ENCODE results near the gene PDE7B. TPM values are rescaled to one million over a fixed set of nuclear protein-coding genes. Genes with fewer than 3 reads are reported as not detected.

The PDE7B gene
- total RNA-seq, 3 donors from 2014 or later (not counting 1 experiment from before 2014, with no cell fraction given) = 0.14 to 0.18 TPM; not detected in 1

DNA sequence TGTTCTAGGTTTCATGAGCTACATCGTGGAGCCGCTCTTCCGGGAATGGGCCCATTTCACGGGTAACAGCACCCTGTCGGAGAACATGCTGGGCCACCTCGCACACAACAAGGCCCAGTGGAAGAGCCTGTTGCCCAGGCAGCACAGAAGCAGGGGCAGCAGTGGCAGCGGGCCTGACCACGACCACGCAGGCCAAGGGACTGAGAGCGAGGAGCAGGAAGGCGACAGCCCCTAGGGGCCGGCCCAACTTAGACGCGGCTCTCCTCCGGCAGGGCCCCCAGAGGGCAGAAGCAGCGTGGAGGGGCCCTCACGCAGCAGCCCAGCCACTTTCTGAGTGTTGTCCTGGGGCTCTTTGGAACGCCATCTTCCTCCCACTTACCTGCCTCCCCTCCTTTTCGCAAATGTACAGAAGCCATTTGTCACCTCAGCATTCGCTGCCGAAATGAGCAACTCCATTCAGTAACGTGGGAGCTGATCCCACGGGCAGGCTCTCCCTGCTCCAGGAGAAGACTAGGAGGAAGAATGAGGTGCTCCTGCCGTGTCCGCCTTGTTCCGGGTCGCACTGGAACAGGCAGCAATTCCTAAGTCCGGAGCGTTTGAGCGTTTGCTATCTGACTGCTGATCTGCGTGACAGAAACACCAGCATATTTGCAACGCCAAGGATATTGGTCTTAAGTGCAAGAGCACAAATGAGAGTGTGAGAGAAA is 340.3 kb downstream of the PDE7B start:
- Mint-ChIP-seq H3K4me1 (no peaks in the 10 kb centered on the region), H3K27ac (no peak overlapping the region), H3K9me3 (no peaks in the 10 kb centered on the region), H3K36me3 (no peaks in the 10 kb centered on the region), H3K27me3 (ENCODE audit: low read depth in 2 of 2) (peaks cover 0 to 8% of the 10 kb centered on the region in 2 donors), H3K4me3 (no peak overlapping the region)
- Histone ChIP-seq H3K4me3 (ENCODE audit: low read length) (no peak overlapping the region), H3K27me3 (ENCODE audit: control insufficient read depth, insufficient read depth, low read length) (no peaks in the 10 kb centered on the region), H3K36me3 (ENCODE audit: control insufficient read depth, insufficient read depth, low read length) (no peaks in the 10 kb centered on the region), H3K9me3 (ENCODE audit: control insufficient read depth, insufficient read depth, low read length) (no peaks in the 10 kb centered on the region), H3K27ac (ENCODE audit: low read length) (no peak overlapping the region), H3K4me1 (ENCODE audit: control insufficient read depth, insufficient read depth, low read length) (no peaks in the 10 kb centered on the region)
- intact Hi-C loops (cut with micrococcal nuclease) = no loop called here
- TF ChIP-seq, protein P1, sequence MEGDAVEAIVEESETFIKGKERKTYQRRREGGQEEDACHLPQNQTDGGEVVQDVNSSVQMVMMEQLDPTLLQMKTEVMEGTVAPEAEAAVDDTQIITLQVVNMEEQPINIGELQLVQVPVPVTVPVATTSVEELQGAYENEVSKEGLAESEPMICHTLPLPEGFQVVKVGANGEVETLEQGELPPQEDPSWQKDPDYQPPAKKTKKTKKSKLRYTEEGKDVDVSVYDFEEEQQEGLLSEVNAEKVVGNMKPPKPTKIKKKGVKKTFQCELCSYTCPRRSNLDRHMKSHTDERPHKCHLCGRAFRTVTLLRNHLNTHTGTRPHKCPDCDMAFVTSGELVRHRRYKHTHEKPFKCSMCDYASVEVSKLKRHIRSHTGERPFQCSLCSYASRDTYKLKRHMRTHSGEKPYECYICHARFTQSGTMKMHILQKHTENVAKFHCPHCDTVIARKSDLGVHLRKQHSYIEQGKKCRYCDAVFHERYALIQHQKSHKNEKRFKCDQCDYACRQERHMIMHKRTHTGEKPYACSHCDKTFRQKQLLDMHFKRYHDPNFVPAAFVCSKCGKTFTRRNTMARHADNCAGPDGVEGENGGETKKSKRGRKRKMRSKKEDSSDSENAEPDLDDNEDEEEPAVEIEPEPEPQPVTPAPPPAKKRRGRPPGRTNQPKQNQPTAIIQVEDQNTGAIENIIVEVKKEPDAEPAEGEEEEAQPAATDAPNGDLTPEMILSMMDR (IDR thresholded peaks at IDR 0.05) = no peak
- WGBS (ENCODE audit: insufficient coverage) = 93% methylated on average over 32 of the region's 32 CpGs
- ATAC-seq = no peak
- DNase-seq = no peak

DNA sequence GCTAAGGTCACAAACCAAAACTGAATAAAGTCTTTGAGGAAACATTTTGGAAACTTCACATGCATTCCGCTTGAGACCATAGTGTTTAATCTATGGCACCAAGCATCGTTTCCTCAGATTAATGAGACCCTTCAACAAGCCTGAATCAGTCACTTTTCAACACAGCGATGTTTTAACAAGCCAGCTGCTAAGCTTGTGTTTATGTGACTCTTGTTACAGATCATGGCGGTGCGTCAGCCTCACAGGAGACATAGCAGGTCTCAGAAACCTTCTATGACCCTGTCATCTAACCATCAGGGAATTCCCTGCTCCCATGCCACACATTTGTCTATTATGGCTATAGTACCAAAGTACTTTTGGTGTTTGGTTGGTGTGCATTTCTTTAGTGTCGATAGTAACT is 341.4 kb downstream of the PDE7B start:
- no peaks in the 10 kb centered on the region for H3K4me1 Mint-ChIP-seq

DNA sequence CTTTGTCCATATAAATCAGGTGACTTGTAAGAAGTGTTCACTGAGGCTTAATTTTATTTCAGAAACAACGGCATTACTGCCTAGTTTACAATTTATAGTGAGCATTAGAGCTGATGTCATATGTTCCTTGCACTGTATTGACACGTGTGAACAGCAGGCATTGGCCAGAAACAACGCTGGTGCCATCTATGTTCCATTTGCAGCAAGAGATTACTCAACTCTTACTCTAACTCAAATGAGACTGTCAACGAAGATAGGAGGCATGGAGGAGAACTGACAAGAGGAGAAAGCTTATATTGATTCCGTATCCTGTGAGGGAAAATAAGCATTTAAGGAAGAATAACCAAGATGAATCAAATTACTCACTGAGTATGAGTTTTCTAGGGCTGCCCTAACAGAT is 350.2 kb downstream of the PDE7B start:
- no peaks in the 10 kb centered on the region for H3K27me3 ChIP-seq (ENCODE audit: control insufficient read depth, insufficient read depth, low read length)
- 91% methylated on average over 4 of the region's 5 CpGs for WGBS (ENCODE audit: insufficient coverage)

More for the DNA sequence above, 341.4 kb downstream of the PDE7B start:
- H3K36me3 ChIP-seq (ENCODE audit: control insufficient read depth, insufficient read depth, low read length) = no peaks in the 10 kb centered on the region
- H3K4me1 ChIP-seq (ENCODE audit: control insufficient read depth, insufficient read depth, low read length) = no peaks in the 10 kb centered on the region
- intact Hi-C loops (cut with micrococcal nuclease) = no loop called here
- no peak overlapping the region for H3K27ac ChIP-seq (ENCODE audit: low read length)
- H3K27me3 ChIP-seq (ENCODE audit: control insufficient read depth, insufficient read depth, low read length) = no peaks in the 10 kb centered on the region
- Mint-ChIP-seq H3K9me3 (no peaks in the 10 kb centered on the region), H3K27ac (no peak overlapping the region), H3K27me3 (ENCODE audit: low read depth in 2 of 2) (peaks cover 0 to 8% of the 10 kb centered on the region in 2 donors), H3K36me3 (no peaks in the 10 kb centered on the region), H3K4me3 (no peak overlapping the region)
- DNase-seq (no peak), ATAC-seq (no peak)
- H3K4me3 ChIP-seq (ENCODE audit: low read length) = no peak overlapping the region
- 96% methylated on average over 5 of the region's 6 CpGs for WGBS (ENCODE audit: insufficient coverage)
- TF ChIP-seq, protein P1 (IDR thresholded peaks at IDR 0.05) = no peak
- H3K9me3 ChIP-seq (ENCODE audit: control insufficient read depth, insufficient read depth, low read length) = no peaks in the 10 kb centered on the region

More for the DNA sequence above, 350.2 kb downstream of the PDE7B start:
- DNase-seq = no peak
- no peak for ATAC-seq
- Histone ChIP-seq H3K36me3 (ENCODE audit: control insufficient read depth, insufficient read depth, low read length) (no peaks in the 10 kb centered on the region), H3K4me1 (ENCODE audit: control insufficient read depth, insufficient read depth, low read length) (no peaks in the 10 kb centered on the region), H3K9me3 (ENCODE audit: control insufficient read depth, insufficient read depth, low read length) (no peaks in the 10 kb centered on the region), H3K27ac (ENCODE audit: low read length) (no peak overlapping the region), H3K4me3 (ENCODE audit: low read length) (no peak overlapping the region)
- peaks cover 0 to 8% of the 10 kb centered on the region in 2 donors for H3K27me3 Mint-ChIP-seq (ENCODE audit: low read depth in 2 of 2)
- H3K9me3 Mint-ChIP-seq = no peaks in the 10 kb centered on the region
- no peak overlapping the region for H3K27ac Mint-ChIP-seq
- intact Hi-C loops (cut with micrococcal nuclease) = no loop called here
- no peak overlapping the region for H3K4me3 Mint-ChIP-seq
- H3K36me3 Mint-ChIP-seq = no peaks in the 10 kb centered on the region
- TF ChIP-seq, protein P1 (IDR thresholded peaks at IDR 0.05) = no peak
- no peaks in the 10 kb centered on the region for H3K4me1 Mint-ChIP-seq

Data from natural killer cell (primary cell).